Tibial artery (tissue), 4 donors: Measurements from ENCODE around the gene PPFIBP2.

Source experiments
- DNase-seq, 2 donors: peaks; one replicate each; pipeline ENCODE4 v3.0.0-alpha.2; 2019
- H3K27ac ChIP-seq, 2 donors: fragments of 200-600 bp; sonication (generic) in 1 of 2; 1 replicate in 1 of 2; 2 replicates in 1 of 2; pipeline ENCODE4 v1.5.1; 2018 to 2019; ENCODE audit warnings: mild to moderate bottlenecking in 1 of 2
- H3K27me3 ChIP-seq, 2 donors: fragments of 200-600 bp; sonication (generic) in 1 of 2; one replicate each; pipeline versions ENCODE4 v1.5.1 to v1.6.0; 2016 to 2019
- H3K36me3 ChIP-seq, 3 donors: fragments of 200-600 bp; sonication (generic) in 2 of 3; one replicate each; pipeline ENCODE4 v1.5.1; 2016 to 2019; ENCODE audit warnings: mild to moderate bottlenecking in 2 of 3
- H3K4me1 ChIP-seq, 4 donors: fragments of 200-600 bp; sonication (generic) in 2 of 4; 1 replicate in 3 of 4; 2 replicates in 1 of 4; pipeline ENCODE4 v1.5.1; 2016 to 2019
- H3K4me3 ChIP-seq, 2 donors: fragments of 200-600 bp; sonication (generic) in 1 of 2; 1 replicate in 1 of 2; 2 replicates in 1 of 2; pipeline ENCODE4 v1.5.1; 2018 to 2019; ENCODE audit warnings: mild to moderate bottlenecking in 2 of 2
- H3K9me3 ChIP-seq, 3 donors: fragments of 200-600 bp; sonication (generic) in 1 of 3; one replicate each; pipeline ENCODE4 v1.5.1; 2016 to 2019
- CTCF ChIP-seq, 2 experiments: fragments of 200-600 bp in 1 of 2; fragments of 450-650 bp in 1 of 2; IDR thresholded peaks; one replicate each; pipeline ENCODE4 v1.5.1; 2017 to 2019; ENCODE audit warnings: antibody characterized with exemption in 2 of 2, mild to moderate bottlenecking in 1 of 2, moderate library complexity in 1 of 2
- intact Hi-C: fragments of 100-400 bp; cut with DNase I; formaldehyde crosslinking; loops from one replicate; pipeline ENCODE4 v1.15.0; 2023; ENCODE audit warnings: low total_unique reads

The PPFIBP2 gene

GRCh38 chr11:7528514-7529049 lies 14.8 kb downstream of the PPFIBP2 start:
- no peaks in the 10 kb centered on the region for H3K9me3 ChIP-seq
- DNase-seq, result no peak
- H3K4me3 ChIP-seq, result no peak overlapping the region
- peaks cover 0 to 6% (median 2%) of the 10 kb centered on the region in 4 donors for H3K4me1 ChIP-seq
- intact Hi-C loops, result no loop called here
- no peaks in the 10 kb centered on the region for H3K36me3 ChIP-seq
- H3K27ac ChIP-seq, result no peak overlapping the region
- TF ChIP-seq CTCF (IDR thresholded peaks at IDR 0.05), result no peak
- no peaks in the 10 kb centered on the region for H3K27me3 ChIP-seq

- Histone ChIP-seq H3K9me3 (no peaks in the 10 kb centered on the region), H3K4me3 (no peak overlapping the region), H3K27ac (no peak overlapping the region), H3K4me1 (no peaks in the 10 kb centered on the region), H3K36me3 (no peaks in the 10 kb centered on the region), H3K27me3 (no peaks in the 10 kb centered on the region)
- DNase-seq, result no peak
- TF ChIP-seq CTCF (IDR thresholded peaks at IDR 0.05), result no peak
- intact Hi-C loops, result no loop called here
These were observed 16.3 kb downstream of the PPFIBP2 start for GRCh38 chr11:7530013-7530640.

GRCh38 chr11:7531011-7531410 lies 17.2 kb downstream of the PPFIBP2 start:
- H3K4me1 ChIP-seq, result no peaks in the 10 kb centered on the region

GRCh38 chr11:7532405-7533145 lies 18.8 kb downstream of the PPFIBP2 start:
- H3K4me3 ChIP-seq, result no peak overlapping the region
- H3K27me3 ChIP-seq, result no peaks in the 10 kb centered on the region
- no peak for DNase-seq
- H3K36me3 ChIP-seq, result no peaks in the 10 kb centered on the region
- TF ChIP-seq CTCF (IDR thresholded peaks at IDR 0.05), result no peak
- no peak overlapping the region for H3K27ac ChIP-seq
- intact Hi-C loops, result no loop called here
- H3K4me1 ChIP-seq, result peaks cover 0 to 4% (median 0%) of the 10 kb centered on the region in 4 donors
- no peaks in the 10 kb centered on the region for H3K9me3 ChIP-seq

More at GRCh38 chr11:7531011-7531410, 17.2 kb downstream of the PPFIBP2 start:
- H3K9me3 ChIP-seq, result no peaks in the 10 kb centered on the region
- intact Hi-C loops, result no loop called here
- no peak overlapping the region for H3K4me3 ChIP-seq
- no peak for TF ChIP-seq CTCF (IDR thresholded peaks at IDR 0.05)
- DNase-seq, result no peak
- no peaks in the 10 kb centered on the region for H3K36me3 ChIP-seq
- H3K27me3 ChIP-seq, result no peaks in the 10 kb centered on the region
- H3K27ac ChIP-seq, result no peak overlapping the region

GRCh38 chr11:7533199-7534041 lies 19.6 kb downstream of the PPFIBP2 start:
- peaks cover 0 to 11% (median 0%) of the 10 kb centered on the region in 4 donors for H3K4me1 ChIP-seq
- intact Hi-C loops, result no loop called here
- H3K27me3 ChIP-seq, result no peaks in the 10 kb centered on the region
- no peaks in the 10 kb centered on the region for H3K36me3 ChIP-seq
- H3K27ac ChIP-seq, result no peak overlapping the region
- no peak for DNase-seq
- TF ChIP-seq CTCF (IDR thresholded peaks at IDR 0.05), result no peak
- no peaks in the 10 kb centered on the region for H3K9me3 ChIP-seq
- no peak overlapping the region for H3K4me3 ChIP-seq
